Hematopoietic multipotent progenitor cell treated with erythropoietin and hydrocortisone succinate and interleukin-3 and kit ligand, for 4 days (in vitro differentiated cells): ENCODE measurements around the gene CREBRF.
A peak's percentile ranks its signal among the peaks of the same experiment; 100 is the strongest.
"Not testable (repeated sequence)": the region's sequence is repeated elsewhere in the genome, so short reads cannot be mapped to it uniquely, and the experiment has no call there.

Experiments
- DNase-seq: peaks from one replicate; pipeline ENCODE4 v3.0.0-alpha.2; 2015

CREBRF gene

GRCh38 chr5:173055983-173056782 lies at the start of gene CREBRF:
TSS of gene CREBRF (plus strand) at chr5:173056352. CDS start at chr5:173080776, 24,424 bp downstream.
- peak; percentile 99 for DNase-seq

GRCh38 chr5:173010021-173010420 lies 46.1 kb upstream of the CREBRF start:
- no peak for DNase-seq

GRCh38 chr5:173010547-173011464 lies 45.3 kb upstream of the CREBRF start:
- no peak for DNase-seq

GRCh38 chr5:173011566-173011965 lies 44.6 kb upstream of the CREBRF start:
- DNase-seq, result no peak

- no peak for DNase-seq
Observed at GRCh38 chr5:173012882-173013281, 43.3 kb upstream of the CREBRF start.

- no peak for DNase-seq
Observed at GRCh38 chr5:173014671-173015070, 41.5 kb upstream of the CREBRF start.

GRCh38 chr5:173015192-173015591 lies 41.0 kb upstream of the CREBRF start:
- no peak for DNase-seq

GRCh38 chr5:173015598-173016455 lies 40.3 kb upstream of the CREBRF start:
- DNase-seq, result no peak

- no peak for DNase-seq
Observed at GRCh38 chr5:173016598-173017046, 39.5 kb upstream of the CREBRF start.

- not testable (repeated sequence) for DNase-seq
Observed at GRCh38 chr5:173017087-173017486, 39.1 kb upstream of the CREBRF start.

- DNase-seq, result no peak
Observed at GRCh38 chr5:173018358-173018757, 37.8 kb upstream of the CREBRF start.

- no peak for DNase-seq
Observed at GRCh38 chr5:173020154-173020581, 36.0 kb upstream of the CREBRF start.

GRCh38 chr5:173020643-173021042 lies 35.5 kb upstream of the CREBRF start:
- DNase-seq, result no peak

GRCh38 chr5:173025651-173026050 lies 30.5 kb upstream of the CREBRF start:
- DNase-seq, result no peak

GRCh38 chr5:173027905-173028304 lies 28.2 kb upstream of the CREBRF start:
- no peak for DNase-seq

- DNase-seq, result no peak
Observed at GRCh38 chr5:173028811-173029327, 27.3 kb upstream of the CREBRF start.

GRCh38 chr5:173029499-173029921 lies 26.6 kb upstream of the CREBRF start:
- peak; percentile 72 for DNase-seq

- not testable (repeated sequence) for DNase-seq
Observed at GRCh38 chr5:173032096-173032495, 24.1 kb upstream of the CREBRF start.

GRCh38 chr5:173032730-173033129 lies 23.4 kb upstream of the CREBRF start:
- no peak for DNase-seq

GRCh38 chr5:173033923-173034322 lies 22.2 kb upstream of the CREBRF start:
- DNase-seq, result no peak

GRCh38 chr5:173035904-173036707 lies 20.0 kb upstream of the CREBRF start:
- DNase-seq, result no peak
